ENCODE measurements around the gene FZR1.

FZR1 gene
- total RNA-seq = 42.0 to 94.3 (median 75.7) reads per million in 3 experiments

DNA sequence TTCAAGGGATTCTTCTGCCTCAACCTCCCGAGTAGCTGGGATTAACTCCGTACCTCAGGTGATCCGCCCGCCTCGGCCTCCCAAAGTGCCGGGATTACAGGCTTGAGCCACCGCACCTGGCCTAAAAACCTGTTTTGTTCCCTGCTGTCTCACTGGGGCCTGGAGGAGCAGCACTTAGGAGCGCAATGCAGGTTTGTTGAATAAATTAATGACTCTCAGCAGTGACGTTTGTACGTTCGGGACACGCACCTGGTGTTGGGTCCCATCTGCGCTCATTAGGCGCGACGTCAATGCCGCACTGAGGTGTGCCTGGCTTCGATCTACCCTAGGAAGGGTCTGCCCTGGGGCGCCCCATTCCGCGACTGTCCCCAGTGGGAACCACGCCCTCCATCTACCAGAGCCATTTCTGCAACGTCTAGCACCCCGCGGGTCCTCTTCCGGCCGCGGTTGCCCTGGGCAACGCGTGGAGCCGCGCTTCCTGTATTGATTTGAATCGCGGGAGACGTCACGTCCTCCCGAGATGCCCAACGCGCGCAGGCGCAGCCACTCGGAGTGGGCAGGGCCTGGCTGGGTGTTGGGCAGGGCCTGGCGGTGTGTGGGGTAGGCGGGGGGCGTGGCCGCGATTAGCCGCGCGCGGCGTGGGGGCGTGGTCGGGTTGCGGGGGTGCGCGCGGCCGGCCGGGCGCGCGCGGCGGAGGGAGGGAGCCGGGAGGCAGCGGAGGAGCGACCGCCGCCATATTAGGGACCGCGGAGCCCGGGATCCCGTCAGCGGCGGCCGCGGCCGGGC lies at the start of gene FZR1:
TSS of gene FZR1 (plus strand) at position 714 of the 786 bp plus-strand sequence. CDS start 16,679 bp downstream, outside the sequence.
- DNase-seq = peak; percentile 100

DNA sequence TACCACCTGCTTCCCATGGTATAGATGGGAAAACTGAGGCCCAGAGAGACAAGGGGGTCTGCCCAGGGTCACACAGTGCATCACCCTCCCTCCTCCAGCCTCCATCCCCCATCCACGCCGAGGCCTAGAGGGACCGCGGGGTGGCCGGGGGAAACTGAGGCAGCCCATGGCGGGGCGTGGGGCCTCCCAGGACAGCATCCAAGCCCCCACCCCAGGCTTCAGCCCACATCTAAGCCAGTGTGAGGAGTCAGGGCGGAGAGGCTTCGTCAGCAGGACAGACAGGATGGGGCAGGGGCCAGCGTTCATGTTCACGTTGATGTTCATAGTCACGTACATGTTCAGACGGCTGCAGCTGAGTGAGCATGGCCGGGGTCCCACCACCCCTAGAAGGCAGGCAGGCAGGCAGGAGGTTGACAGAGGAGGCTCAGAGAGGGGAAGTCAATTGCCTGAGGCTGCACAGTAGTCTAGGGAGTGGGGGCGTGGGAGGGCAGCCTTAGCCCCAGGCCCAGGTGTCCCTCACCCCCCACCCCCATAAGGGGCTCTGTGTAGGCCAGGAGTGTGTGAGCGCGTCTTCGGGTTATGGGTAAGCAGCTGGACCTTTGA lies 49.1 kb upstream of the FZR1 start:
- no peak for DNase-seq

DNA sequence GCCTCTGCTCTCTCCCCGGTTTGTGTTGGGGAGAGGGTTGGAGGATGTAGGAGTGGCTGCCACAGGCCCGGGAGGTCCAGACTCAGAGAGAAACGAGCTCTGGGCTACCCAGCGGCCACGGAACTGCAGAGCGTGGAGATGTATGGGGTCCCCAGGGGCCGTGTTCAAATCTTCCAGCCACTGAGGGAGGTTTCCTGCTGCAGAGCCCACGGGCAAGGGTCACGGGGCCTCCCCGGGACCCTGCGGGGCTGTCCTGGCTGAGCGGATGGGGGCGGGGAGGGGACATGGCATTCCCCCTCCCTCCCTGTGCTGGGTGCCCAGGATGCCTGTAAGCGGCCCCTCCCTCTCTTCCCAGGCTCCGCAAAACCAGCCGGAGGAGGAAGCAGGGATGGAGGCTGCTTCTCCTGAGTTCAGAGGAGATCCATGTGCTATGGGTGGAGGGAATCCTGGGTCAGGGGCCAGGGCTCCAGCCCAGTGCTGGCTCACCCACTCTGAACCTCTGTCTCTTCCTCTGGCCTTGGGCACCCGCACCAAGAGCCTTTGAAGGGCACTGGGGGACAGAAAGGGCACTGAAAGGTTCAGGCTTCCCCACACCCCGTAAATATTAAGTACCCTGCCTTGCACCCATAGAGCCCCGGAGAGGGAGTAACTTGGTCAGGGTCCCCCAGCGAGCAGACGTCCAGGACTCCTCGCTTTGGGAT lies 48.4 kb upstream of the FZR1 start:
- no peak for DNase-seq

DNA sequence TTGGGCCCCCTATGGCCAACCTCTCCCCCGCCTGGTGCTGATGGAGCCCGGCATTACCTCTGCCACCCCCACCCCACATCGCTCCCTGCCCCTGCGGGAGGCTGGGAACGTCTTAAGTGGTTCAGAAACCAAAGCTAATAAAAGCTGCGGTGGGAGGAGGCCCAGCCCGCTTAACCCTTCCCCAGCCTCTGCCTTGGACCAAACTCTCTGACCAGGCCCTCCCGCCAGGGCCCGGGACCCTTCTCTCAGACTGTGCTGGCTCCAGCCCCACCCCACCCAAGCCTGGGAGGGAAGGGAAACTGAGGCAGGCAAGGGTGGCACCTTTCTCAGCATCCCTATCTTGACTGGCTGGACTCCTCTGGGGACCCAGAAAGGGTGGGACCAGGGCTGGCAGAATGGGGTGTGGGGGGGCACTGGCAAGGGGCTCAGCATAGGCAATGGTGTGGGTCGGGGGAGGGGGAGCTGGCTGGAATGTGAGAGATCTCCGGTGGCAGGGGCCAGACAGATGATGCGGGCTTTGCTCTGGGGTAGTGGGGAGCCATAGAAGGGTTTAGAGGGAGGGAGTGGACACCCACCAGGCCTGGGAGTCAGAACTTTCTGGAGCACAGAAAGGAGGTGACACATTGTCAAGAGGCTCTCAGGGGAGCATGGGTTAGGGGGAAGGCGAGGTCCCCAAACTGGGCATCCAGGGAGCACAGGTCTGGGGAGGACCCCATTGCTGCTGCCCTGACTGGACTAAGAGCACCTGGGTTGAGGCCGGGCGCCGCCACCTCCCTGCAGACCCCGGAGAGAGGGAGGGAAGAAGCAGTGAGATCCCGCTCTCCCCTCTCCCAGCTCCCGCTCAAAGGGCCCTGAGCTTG lies 47.7 kb upstream of the FZR1 start:
- DNase-seq = no peak

DNA sequence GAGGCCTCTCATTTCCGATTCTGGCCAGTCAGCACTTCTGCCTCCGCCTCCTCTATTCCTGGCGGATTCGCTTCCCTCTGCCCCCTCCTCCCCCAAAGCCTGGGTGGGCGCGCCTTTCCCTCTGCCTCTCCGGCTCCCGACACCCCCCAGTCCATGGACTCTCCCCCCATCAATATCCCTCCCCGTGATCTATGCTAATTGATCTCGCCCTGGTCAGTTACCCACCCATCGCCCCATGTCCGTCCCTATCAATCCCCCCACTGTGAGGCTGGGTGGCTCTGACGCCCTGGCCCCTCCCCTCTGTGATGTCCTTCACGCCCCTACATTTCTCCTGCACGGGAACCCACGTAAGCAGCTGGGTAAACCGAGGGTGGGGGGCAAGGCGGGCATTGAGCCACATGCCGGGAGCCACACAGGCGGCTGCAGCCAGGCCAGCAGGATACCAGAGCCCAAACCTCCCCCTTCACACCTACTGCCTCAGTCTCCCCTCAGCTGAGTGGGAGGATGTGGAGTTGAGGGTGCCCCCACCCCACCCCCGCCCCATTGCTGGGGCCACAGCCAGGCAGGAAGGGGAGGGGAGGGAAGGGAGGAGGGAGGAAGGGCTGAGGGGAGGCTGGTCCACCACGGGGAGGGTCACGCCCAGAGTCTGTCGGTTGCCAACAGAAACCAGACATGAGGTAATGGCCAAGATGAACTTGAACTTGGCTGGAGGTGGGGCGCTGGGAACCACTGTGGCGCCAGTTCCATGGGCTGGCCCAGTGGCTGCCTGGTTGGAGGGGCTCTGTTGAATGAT lies 46.8 kb upstream of the FZR1 start:
- no peak for DNase-seq

DNA sequence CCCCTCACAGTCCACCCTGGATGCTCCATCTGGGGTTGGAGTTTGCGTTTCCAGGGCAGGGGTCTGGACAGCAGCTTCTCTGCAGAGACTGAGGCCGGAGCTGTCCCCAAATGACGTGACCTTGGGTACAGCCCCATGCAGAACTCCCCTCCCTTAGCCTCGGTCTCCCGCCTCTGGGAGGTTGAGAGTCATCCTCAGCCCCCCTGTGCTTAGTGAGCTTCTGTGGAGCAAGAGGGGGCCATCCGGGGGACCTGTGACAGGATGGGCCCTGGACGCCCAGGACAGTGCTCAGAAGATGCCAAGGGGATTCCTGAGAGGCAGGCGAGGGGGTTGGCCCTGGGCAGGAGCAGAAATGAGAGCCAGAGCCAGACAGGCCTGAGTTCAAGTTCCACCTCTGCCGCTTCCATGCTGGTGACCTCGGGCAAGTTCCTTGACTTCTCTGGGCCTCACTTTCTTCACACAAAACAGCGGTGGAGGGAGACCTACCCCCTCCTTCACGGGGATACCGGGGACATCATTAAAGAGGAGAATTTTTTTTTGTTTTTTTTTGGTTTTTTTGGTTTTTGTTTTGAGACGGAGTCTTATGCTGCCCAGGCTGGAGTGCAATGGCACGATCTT lies 46.0 kb upstream of the FZR1 start:
- DNase-seq = no peak

DNA sequence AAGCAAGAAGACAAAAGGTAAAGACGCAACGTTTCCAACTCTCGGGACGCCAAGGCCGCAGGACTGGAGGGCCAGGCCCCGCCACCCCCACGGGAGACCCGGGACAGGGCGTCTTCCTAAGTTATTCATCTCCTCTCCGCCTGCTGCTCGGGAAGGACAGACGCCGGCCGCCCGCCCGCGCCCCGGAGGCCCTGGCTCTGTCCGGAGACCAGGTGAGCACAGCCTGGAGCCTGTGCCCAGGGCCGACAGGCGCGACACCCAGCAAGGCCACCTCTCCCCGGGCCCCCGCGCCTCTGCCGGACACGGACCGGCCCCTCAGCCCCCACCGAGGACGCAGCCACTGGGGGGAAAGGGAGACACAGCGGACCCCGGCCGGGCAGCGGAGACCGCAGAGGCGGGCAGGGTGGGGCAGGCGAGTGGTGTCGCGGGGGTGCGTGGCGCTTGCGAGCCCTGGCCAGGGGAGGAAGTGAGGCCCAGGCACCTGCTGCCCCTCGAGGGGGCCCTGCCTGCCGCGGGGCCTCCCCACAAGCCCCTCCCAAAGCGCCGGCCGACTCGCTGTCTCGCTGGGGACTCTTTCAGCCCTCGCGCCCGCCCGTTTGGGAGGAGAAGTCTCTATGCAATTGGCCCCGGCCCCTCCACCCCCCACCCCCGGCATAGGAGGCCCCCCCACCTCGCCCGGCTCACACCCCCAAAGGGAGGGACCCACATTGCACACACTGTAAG lies 43.0 kb upstream of the FZR1 start:
- no peak for DNase-seq

DNA sequence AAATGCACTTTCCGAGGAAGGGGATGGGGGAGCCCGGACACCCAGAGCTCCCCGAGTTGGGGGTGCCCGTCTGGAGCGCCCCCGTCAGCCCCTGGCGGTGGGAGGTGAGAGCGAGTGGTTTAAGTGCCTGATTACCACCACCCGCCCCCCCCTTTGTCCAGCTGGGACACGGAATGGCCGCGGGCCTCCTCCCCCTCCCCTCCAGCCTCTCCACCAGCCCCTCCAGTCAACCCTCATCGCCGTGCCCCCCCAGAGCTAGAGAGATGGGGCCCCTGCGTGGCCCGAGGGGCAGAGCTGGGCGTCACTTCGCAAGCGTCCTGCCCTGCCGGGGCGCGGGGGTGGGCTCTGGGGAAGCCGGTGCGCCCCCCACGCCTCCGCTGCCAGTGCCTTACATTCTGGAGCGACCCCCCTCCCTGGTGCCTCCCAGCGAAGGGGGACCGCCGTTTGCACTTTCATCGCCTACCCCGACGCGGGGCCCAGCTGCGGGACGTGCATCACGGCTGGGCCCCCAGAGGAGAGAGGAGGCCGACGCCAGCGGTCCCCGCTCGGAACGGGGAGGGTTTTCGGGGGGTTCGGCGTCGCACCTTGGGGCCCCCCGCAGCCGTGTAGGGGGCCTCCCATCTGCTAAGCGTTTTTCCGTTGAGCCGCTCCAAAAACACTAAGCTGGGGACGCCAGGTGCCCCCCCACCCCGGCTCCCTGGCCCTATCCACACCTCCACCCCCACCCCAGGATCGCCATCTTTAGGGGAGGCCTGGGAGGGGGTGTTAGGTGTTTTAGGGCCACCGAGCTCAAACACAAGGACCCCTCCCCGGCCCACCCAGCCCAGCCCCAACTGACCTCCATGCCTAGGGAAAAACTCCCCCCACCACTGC lies 42.2 kb upstream of the FZR1 start:
- DNase-seq = no peak

DNA sequence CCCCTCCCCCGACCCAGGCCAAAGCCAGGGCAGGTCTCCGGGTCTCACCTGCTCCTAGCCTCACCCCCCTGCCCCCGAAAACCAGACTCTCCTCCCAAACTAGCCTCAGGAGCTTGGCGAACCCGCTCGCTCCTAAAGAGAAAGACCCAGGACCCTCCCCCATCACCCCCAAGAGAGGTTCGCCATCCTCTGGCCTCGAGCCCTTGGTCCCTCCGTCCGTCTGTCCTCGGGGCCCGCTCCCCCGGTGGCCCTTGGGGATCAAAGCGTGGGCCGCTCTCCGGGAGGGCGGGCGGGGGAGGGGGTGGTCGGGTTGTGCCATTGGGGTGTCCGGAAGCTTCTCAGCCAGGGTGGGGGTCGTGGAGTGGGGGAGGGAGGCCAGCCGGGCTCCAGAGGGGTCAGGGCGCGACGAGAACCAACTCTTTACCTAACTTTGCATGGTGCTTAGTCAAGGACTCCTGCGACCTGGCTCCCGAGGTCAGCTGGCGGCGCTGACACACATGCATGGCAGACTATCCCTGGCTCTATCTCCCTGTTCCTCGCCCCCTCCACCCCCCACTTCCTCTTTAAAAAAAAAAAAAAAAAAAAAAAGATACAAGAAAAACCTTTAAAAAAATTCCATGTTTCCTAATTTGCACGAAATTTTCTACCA lies 41.4 kb upstream of the FZR1 start:
- DNase-seq = no peak

DNA sequence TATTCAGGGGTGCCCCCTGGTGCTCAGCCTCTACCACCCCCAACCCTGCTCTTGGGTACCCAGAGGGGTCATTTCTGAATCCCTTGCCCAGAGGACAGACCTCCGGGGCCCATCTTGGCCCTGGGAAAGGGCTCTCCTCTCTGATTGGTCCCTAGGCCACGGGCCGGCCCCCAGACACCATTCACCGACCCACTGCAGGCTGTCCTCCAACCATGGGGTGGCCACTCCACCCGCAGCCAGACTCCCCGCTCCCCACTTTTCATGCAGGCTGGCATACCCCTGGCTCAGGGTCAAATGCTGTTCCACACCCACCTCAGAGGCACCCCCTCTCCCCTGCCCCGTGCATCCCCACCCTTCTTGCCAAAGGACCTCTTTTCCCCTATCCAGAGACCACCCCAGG lies 40.6 kb upstream of the FZR1 start:
- no peak for DNase-seq

DNA sequence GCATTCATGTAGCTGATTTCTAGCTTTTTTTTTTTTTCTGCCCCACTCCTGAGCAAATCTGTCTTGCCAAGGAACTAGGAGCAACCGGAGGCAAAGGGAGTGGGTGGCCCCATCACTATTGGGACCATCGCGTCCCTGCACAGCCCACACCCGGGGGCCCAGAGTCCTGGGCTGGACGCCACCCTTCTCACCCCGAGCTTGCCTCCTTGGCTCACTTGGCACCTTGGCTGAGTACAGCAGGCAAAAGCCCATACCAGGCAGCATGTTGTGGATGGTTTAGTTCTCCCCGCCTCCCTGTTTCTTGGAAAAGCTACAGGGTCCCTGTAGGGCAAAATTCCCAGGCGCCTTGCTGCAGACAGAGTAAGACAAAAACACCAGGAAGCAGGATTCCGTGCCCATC lies 39.5 kb upstream of the FZR1 start:
- no peak for DNase-seq

DNA sequence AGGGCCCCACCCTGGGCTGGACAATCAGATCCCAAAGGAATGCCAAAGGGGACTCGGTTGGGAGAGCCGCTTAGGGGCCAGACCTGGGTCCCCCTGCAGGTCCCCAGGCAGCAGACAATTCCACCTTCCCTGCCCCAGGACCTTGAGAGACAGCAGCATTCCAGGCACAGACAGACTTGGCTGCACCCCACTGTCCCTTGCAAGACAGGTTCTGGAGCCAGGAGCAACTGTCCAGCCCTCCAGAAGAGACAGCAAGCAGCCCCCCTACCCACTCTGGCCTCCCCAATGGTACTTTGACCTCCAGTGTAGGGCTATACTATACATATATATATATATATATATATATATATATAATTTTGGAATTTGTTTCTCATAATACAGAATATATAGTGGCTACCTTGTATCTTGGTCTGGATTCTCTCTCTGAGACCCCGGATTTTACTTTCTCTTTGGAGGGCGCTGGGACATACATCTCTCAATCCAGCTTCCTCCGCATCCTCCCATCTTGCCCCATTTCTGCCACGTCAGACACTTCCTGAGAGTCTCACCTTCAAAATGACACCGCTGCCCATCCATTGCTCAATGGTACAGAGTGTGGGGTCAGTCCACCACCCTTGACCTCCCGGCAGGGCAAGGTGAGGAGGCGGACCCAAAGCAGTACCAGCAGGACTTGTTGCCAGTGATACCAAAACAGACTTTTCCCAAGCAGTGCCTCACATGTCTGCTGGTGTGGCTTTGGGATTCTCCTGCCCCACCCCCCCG lies 38.5 kb upstream of the FZR1 start:
- DNase-seq = no peak

DNA sequence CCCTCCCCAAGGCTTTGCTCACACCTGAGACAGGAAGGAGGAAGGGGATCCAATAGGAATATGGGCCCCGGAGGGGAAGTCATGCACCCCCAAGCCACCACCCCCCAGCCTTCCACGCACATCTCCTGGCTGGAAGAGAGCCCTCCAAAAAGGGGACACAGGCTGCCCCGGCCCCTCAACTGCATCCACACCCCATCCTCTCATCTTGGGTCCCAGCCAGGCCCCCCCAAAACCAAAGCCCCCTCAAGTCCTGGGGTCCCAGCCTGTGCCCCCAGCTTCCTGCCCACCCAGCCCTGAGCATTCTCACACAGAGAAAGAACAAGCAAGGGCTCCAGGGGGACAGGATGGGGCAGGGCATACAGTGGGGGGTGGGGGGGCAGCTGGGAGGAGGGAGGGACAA lies 37.9 kb upstream of the FZR1 start:
- DNase-seq = no peak

DNA sequence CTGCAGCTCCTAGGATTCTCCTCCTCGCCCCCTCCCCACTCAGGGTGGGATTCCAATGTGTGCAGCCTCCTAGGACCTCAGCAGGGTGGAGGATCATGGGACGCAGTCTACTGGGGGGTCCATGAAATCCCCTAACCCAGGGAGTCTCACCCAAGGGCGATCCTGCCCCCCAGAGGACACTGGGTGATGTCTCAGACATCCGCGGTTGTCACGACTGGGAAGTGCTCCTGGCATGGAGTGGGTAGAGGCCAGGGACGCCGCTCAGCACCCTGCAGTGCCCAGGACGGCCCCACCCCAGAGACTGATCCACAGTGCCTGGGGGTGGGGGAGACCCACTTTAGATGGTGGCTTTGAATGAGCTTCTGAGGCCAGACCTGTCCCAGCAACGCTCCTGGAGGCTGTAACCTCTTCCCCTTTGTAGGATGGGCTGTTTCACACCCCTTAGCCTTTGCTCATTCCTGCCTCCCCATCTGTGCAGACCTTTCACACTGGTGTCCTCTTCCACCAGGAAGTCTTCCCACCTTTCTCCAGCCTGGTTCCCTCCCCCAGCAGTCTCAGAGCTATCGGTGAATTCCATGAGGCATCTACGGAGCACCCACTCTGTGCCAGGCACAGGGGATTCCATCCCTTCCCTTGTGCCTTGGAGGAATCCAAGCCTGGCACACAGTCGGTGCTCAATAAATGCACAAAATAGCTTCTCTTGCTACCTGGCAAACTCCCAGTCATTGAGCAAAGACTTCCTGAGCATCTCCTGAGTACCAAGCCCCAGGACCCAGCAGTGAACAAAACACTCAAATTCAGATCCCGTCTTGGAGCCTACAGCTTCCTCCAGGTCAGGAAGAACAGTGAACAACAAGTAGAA lies 36.2 kb upstream of the FZR1 start:
- DNase-seq = no peak

DNA sequence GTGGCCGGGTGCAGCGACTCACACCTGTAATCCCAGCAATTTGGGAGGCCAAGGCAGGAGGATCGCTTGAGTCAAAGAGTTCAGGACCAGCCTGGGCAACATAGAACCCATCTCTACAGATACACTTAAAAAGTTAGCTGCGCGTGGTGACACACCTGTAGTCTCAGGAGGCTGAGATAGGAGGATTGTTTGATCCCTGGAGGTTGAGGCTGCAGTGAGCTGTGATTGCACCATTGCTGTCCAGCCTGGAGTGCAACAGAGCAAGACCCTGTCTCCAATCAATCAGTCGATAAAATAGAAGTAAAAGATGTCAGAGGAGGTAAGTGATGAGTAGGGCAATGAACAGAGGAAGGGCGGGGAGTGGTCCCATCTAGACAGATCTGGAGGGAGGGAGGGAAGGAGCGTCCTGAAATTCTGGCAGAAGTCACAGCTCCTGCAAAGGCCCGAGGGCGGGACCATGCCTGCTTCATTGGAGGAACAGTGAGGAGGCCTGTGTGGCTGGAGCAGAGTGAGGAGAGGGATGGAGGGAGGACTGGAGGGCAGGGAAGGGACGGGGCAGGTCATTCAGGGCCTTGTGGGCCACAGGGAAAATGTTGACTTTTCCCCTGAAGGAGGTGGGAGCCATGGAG lies 35.5 kb upstream of the FZR1 start:
- no peak for DNase-seq

DNA sequence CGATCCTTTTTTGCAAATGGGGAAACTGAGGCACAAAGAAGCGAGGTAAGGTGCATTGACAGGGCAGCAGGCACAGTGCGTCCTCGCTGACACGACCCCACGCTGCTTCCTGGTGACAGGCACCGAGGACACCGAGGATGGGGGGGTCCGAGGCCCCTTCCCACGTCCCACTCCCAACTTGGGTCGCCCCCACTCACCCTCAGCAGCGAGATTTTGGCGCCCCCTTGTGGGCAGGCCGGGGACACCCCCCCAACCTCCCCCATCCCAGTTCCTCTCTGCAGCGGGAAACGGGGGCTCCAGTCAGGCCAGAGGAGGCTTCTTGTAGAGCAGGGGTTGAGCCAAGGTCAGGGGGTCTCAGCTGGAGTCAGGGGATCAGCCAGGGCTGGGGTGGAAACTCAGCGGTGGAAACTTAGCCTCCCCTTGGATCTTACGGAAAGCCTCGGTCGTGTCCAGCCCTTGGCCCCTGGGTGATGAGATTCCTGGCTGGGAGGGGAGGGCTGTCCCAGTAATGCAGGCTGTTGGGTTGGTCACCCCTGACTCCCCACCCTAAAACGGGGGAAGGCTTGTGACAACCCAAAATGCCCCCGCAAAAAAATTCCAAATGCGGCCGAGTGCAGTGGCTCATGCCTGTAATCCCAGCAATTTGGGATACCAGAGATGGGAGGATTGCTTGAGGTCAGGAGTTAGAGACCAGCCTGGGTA lies 34.0 kb upstream of the FZR1 start:
- DNase-seq = no peak
